NCI-H187 (cell line): ENCODE measurements around the gene VCP.

ENCODE experiments used
- DNase-seq, 2 experiments: peaks; one replicate each; lab custom pipeline; 2025; lab: John Stamatoyannopoulos, UW

Gene VCP

GRCh38 chr9:35103660-35104191 lies 31.3 kb upstream of the VCP start:
- no peak for DNase-seq

GRCh38 chr9:35102769-35103659 lies 30.6 kb upstream of the VCP start, which contains the start of gene STOML2:
Gene STOML2 (minus strand): TSS chr9:35103131. CDS start chr9:35103094, 37 bp downstream.
- peak; percentile 40 to 62 for DNase-seq

GRCh38 chr9:35102465-35102768 lies 30.0 kb upstream of the VCP start:
- DNase-seq, result no peak

GRCh38 chr9:35097573-35097972 lies 25.1 kb upstream of the VCP start:
- no peak for DNase-seq

- peak; percentile 61 to 66 for DNase-seq
Observed at GRCh38 chr9:35096035-35096849, 23.8 kb upstream of the VCP start, which contains the start of gene PIGO. Gene PIGO (minus strand): TSS chr9:35096591. CDS start chr9:35095565, 1,026 bp downstream.

- DNase-seq, result no peak
Observed at GRCh38 chr9:35091536-35091935, 19.1 kb upstream of the VCP start.

GRCh38 chr9:35089434-35089833 lies 17.0 kb upstream of the VCP start:
- no peak for DNase-seq

GRCh38 chr9:35085078-35085477 lies 12.7 kb upstream of the VCP start:
- DNase-seq, result no peak

- peak; percentile 68 to 72 for DNase-seq
Observed at GRCh38 chr9:35079426-35080341, 7.3 kb upstream of the VCP start, which contains the start of gene FANCG. Gene FANCG (minus strand): TSS chr9:35079942. CDS start chr9:35079524, 418 bp downstream.

- DNase-seq, result no peak
Observed at GRCh38 chr9:35079041-35079425, 6.6 kb upstream of the VCP start.

GRCh38 chr9:35078066-35078465 lies 5.6 kb upstream of the VCP start:
- no peak for DNase-seq

GRCh38 chr9:35076848-35077247 lies 4.4 kb upstream of the VCP start:
- DNase-seq, result no peak

- no peak for DNase-seq
Observed at GRCh38 chr9:35075358-35075757, 2.9 kb upstream of the VCP start.

- DNase-seq, result no peak
Observed at GRCh38 chr9:35074791-35075190, 2.4 kb upstream of the VCP start.

- no peak for DNase-seq
Observed at GRCh38 chr9:35074141-35074540, 1.7 kb upstream of the VCP start.

- no peak for DNase-seq
Observed at GRCh38 chr9:35073279-35073612, 821 bp upstream of the VCP start.

GRCh38 chr9:35071814-35072460 lies 488 bp downstream of the VCP start:
- peak; percentile 7 to 13 for DNase-seq

GRCh38 chr9:35070823-35071813 lies 1.3 kb downstream of the VCP start:
- DNase-seq, result no peak

GRCh38 chr9:35069020-35069419 lies 3.4 kb downstream of the VCP start:
- no peak for DNase-seq

GRCh38 chr9:35067056-35067455 lies 5.4 kb downstream of the VCP start:
- DNase-seq, result no peak
